Lung (tissue), 12 donors: ENCODE results near the gene SORL1. TPM values are rescaled to one million over a fixed set of nuclear protein-coding genes. Genes with fewer than 3 reads are reported as not detected.

Experiments used
- ATAC-seq: fragments of 200-7000 bp; cut with Tn5 transposase; one replicate; pipeline ENCODE4 v1.9.1; 2020; ENCODE audit warnings: moderate number of reproducible peaks; ENCODE audit not compliant: insufficient read depth, low FRiP score
- DNase-seq, 3 donors: peaks; one replicate each; pipeline ENCODE4 v3.0.0-alpha.2; 2013 to 2017
- H3K27ac ChIP-seq, 2 donors: one replicate each; pipeline ENCODE4 v1.5.1; 2013; ENCODE audit warnings: mild to moderate bottlenecking in 2 of 2, moderate library complexity in 2 of 2, control low read depth in 1 of 2, inconsistent platforms in 1 of 2, low read depth in 1 of 2, low read length in 1 of 2
- H3K27me3 ChIP-seq, 3 donors: one replicate each; pipeline ENCODE4 v1.5.1; 2013; ENCODE audit warnings: low read length in 2 of 3; ENCODE audit not compliant: control insufficient read depth in 3 of 3, insufficient read depth in 3 of 3
- H3K36me3 ChIP-seq, 4 donors: one replicate each; pipeline ENCODE4 v1.5.1; 2013; ENCODE audit warnings: low read length in 4 of 4, mild to moderate bottlenecking in 1 of 4, moderate library complexity in 1 of 4; ENCODE audit not compliant: control insufficient read depth in 4 of 4, insufficient read depth in 4 of 4
- H3K4me1 ChIP-seq, 5 donors: one replicate each; pipeline ENCODE4 v1.5.1; 2013; ENCODE audit warnings: low read length in 5 of 5, mild to moderate bottlenecking in 2 of 5, moderate library complexity in 1 of 5; ENCODE audit not compliant: control insufficient read depth in 5 of 5, insufficient read depth in 5 of 5
- H3K4me3 ChIP-seq: one replicate; pipeline ENCODE4 v1.5.1; 2013; ENCODE audit warnings: mild to moderate bottlenecking, control low read depth, moderate library complexity
- H3K9ac ChIP-seq, 2 donors: one replicate each; pipeline ENCODE4 v1.5.1; 2013; ENCODE audit warnings: low read length in 2 of 2, control low read depth in 1 of 2; ENCODE audit not compliant: insufficient read depth in 1 of 2
- H3K9me3 ChIP-seq, 4 donors: one replicate each; pipeline ENCODE4 v1.5.1; 2013; ENCODE audit warnings: low read length in 3 of 4, mild to moderate bottlenecking in 1 of 4, moderate library complexity in 1 of 4; ENCODE audit not compliant: control insufficient read depth in 4 of 4, insufficient read depth in 3 of 4
- WGBS, 2 donors: extraction: QIAGEN DNeasy Blood & Tissue Kit; methylation state at CpG; one replicate each; pipeline ENCODE4 v1.1.7; 2013; 5-methylcytosine and 5-hydroxymethylcytosine counted together
- polyA plus RNA-seq, 2 donors: library from polyadenylated mRNA; stranded (reverse); fragments of 200-250 nt; gene quantifications; one replicate each; pipeline ENCODE4 v1.2.1, GENCODE V29; 2013
- total RNA-seq, 2 donors: library from RNA; depleted of rRNA in 1 of 2; stranded (reverse); fragments of >200 nt in 1 of 2; gene quantifications; one replicate each; pipeline ENCODE4 v1.2.1, GENCODE V29; 2014 to 2021
- TF ChIP-seq, protein P1 (sequence below): IDR thresholded peaks from 2 replicates; pipeline ENCODE4 v1.5.1; 2012; ENCODE audit warnings: mild to moderate bottlenecking; ENCODE audit errors: control extremely low read depth, extremely low read depth
- donor health status: control.
- donor health status: control.
- donor health status: Bipolar disorder and iron deficiency.
- donor health status: healthy.
- donor health status: DM: yes; HTN: yes; CAD: no.

SORL1 gene
- total and polyA plus RNA-seq, 4 donors = 1.9 to 67.0 (median 49.2) TPM

DNA sequence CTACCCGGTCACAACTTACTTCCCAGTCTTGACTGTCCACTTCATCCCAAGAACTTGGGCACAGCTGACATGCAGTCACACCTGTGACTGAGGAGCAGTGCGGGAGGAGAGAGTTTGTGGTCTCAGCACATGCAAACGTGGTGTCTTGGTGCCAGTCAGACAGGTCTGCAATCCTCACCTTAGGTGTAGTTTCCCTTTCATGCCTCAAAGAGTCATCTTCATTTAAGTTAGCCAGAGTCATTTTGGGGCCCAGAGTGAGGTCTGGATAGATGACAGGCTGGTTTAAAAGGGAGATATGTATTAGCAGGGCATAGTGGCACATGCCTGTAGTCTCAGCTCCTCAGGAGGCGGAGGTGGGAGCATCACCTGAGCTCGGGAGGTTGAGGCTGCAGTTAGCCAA lies 109.1 kb downstream of the SORL1 start:
- WGBS, 2 donors = 81 to 91% methylated on average over 5 of the region's 5 CpGs
- Histone ChIP-seq H3K27me3 (no peaks in the 10 kb centered on the region), H3K36me3 (peaks cover 0 to 9% (median 2%) of the 10 kb centered on the region in 4 donors), H3K4me1 (peaks cover 0 to 12% (median 2%) of the 10 kb centered on the region in 5 donors), H3K9ac (no peak overlapping the region), H3K4me3 (no peak overlapping the region), H3K9me3 (no peaks in the 10 kb centered on the region), H3K27ac (no peak overlapping the region)
- TF ChIP-seq, protein P1, sequence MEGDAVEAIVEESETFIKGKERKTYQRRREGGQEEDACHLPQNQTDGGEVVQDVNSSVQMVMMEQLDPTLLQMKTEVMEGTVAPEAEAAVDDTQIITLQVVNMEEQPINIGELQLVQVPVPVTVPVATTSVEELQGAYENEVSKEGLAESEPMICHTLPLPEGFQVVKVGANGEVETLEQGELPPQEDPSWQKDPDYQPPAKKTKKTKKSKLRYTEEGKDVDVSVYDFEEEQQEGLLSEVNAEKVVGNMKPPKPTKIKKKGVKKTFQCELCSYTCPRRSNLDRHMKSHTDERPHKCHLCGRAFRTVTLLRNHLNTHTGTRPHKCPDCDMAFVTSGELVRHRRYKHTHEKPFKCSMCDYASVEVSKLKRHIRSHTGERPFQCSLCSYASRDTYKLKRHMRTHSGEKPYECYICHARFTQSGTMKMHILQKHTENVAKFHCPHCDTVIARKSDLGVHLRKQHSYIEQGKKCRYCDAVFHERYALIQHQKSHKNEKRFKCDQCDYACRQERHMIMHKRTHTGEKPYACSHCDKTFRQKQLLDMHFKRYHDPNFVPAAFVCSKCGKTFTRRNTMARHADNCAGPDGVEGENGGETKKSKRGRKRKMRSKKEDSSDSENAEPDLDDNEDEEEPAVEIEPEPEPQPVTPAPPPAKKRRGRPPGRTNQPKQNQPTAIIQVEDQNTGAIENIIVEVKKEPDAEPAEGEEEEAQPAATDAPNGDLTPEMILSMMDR = no peak
- no peak for DNase-seq
- ATAC-seq = no peak

DNA sequence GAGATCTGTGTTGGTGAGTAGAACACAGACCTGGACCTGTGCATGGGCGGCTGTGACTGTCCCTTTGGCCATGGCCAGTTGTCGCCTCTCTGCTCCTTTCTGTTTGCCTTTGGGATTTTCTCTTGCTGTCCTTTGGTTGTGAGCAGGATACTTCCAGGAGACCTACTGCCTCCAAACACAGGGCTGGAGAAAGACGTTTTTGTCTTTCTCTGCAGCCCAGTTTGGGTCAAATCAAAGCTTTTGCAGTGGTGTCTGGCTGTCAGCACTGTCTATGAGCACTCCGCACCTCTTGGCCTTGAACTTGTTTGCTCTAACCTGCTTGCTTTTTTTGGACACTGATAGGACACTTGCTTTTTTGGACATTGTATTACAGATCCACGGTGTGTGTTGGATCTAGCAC lies 109.6 kb downstream of the SORL1 start:
- no peak for DNase-seq
- no peaks in the 10 kb centered on the region for H3K27me3 ChIP-seq
- WGBS, 2 donors = 82 to 91% methylated on average over 5 of the region's 5 CpGs
- no peaks in the 10 kb centered on the region for H3K9me3 ChIP-seq
- peaks cover 0 to 12% (median 2%) of the 10 kb centered on the region in 5 donors for H3K4me1 ChIP-seq
- no peak overlapping the region for H3K9ac ChIP-seq
- H3K27ac ChIP-seq = no peak overlapping the region
- no peak overlapping the region for H3K4me3 ChIP-seq
- TF ChIP-seq, protein P1 = no peak
- peaks cover 0 to 9% (median 5%) of the 10 kb centered on the region in 4 donors for H3K36me3 ChIP-seq
- ATAC-seq = no peak

DNA sequence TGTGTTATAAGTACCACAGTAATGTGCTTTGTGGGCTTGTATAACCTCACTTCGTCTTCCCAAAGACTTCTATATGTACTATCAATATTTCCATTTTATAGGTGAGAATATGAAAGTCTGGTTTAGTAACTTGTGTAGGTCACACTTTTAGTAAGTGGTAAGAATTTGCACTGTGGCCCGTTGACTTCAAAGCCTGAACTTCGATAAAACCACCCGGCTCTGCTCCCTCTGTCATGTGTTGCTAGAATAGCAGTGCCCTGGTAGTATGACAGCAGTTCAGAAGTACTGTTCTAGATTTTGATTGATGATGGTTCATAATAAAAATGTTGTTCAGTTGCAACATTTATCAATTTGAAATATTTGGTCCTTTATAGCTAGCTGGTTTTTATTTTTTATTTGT lies 110.9 kb downstream of the SORL1 start:
- no peak for DNase-seq
- peaks cover 0 to 9% (median 5%) of the 10 kb centered on the region in 4 donors for H3K36me3 ChIP-seq
- TF ChIP-seq, protein P1 = no peak
- H3K4me1 ChIP-seq = peaks cover 0 to 12% (median 2%) of the 10 kb centered on the region in 5 donors
- 88 to 96% methylated on average over 4 of the region's 4 CpGs for WGBS, 2 donors
- no peak overlapping the region for H3K9ac ChIP-seq
- H3K4me3 ChIP-seq = no peak overlapping the region
- no peak overlapping the region for H3K27ac ChIP-seq
- no peaks in the 10 kb centered on the region for H3K27me3 ChIP-seq
- ATAC-seq = no peak
- no peaks in the 10 kb centered on the region for H3K9me3 ChIP-seq
